ENCODE data around the gene LFNG.

GRCh38 chr7:2471022-2471329, 48.6 kb upstream of the LFNG start:
- TF ChIP-seq TAF1 (IDR thresholded peaks at IDR 0.05; ENCODE audit: borderline replicate concordance, insufficient read depth, low read length) (no peak), POLR2AphosphoS5 (IDR thresholded peaks at IDR 0.05; ENCODE audit: low read depth, low read length) (no peak)
